Measurements from ENCODE around the gene BTBD17.

BTBD17 gene

DNA sequence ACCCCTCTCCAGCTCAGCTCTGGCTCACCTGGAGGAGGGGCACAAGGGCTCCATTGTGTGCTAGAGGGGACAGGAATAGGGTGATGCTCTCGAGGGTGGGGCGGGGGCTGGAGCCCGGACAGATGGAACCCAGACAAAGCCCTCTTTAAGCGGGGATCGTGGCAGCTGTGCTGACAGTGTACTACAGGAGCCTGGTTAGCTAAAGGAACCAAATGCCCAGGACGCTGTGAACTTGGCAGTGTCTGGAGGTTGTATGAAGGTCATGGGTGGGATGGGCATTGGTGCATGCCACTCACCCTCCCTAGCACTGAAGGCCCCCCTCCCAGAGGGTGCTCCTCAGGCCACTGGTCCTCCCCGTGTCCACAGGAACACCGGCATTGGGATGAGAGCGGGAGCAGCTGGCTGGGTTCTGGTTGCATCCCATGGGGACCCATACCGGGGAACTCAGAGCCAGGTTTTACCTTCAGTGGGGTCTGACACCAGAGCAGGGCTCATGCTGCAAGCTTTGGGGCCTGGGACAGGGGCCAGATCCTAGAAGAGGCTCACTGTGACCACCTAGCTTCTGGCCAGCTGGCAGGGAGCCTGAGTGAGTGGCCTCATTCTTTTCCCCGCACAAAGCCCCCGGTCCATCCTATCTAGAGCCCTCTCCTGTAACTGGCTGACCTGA lies 23.7 kb downstream of the BTBD17 start:
- H3K4me1 ChIP-seq: no peaks in the 10 kb centered on the region
- no peaks in the 10 kb centered on the region for H3K27me3 ChIP-seq (ENCODE audit: control insufficient read depth, insufficient read depth, low read length)
- no peak overlapping the region for H3K27ac ChIP-seq
- no peak overlapping the region for H3K9ac ChIP-seq
- H2AFZ ChIP-seq: no peak overlapping the region
- no peaks in the 10 kb centered on the region for H3K9me3 ChIP-seq (ENCODE audit: control insufficient read depth, low read length)
- H3K4me2 ChIP-seq (ENCODE audit: low read length): no peak overlapping the region
- no peak overlapping the region for H3K4me3 ChIP-seq (ENCODE audit: low read depth, low read length)
- no peaks in the 10 kb centered on the region for H3K79me2 ChIP-seq
- TF ChIP-seq, protein P1, sequence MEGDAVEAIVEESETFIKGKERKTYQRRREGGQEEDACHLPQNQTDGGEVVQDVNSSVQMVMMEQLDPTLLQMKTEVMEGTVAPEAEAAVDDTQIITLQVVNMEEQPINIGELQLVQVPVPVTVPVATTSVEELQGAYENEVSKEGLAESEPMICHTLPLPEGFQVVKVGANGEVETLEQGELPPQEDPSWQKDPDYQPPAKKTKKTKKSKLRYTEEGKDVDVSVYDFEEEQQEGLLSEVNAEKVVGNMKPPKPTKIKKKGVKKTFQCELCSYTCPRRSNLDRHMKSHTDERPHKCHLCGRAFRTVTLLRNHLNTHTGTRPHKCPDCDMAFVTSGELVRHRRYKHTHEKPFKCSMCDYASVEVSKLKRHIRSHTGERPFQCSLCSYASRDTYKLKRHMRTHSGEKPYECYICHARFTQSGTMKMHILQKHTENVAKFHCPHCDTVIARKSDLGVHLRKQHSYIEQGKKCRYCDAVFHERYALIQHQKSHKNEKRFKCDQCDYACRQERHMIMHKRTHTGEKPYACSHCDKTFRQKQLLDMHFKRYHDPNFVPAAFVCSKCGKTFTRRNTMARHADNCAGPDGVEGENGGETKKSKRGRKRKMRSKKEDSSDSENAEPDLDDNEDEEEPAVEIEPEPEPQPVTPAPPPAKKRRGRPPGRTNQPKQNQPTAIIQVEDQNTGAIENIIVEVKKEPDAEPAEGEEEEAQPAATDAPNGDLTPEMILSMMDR (IDR thresholded peaks at IDR 0.05): no peak
- no peaks in the 10 kb centered on the region for H3K36me3 ChIP-seq (ENCODE audit: control insufficient read depth, insufficient read depth, low read length)

DNA sequence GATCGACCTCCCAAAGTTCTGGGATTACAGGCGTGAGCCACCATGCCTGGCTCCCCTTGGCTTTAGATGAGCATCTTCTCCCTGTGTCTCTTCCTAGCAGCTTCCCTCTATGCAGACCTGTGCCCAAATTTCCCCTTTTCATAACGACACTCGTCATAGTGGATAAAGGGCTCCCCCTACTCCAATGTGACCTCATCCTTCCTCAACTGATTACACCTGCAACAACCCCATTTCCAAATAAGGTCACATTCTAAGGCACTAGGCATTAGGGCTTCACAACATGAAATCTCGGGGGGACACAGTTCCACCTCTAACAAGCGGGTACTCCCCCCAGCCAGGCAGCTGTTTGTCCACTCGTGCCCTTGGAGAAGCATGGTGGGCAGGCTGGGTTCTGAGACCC lies 25.4 kb downstream of the BTBD17 start:
- no peaks in the 10 kb centered on the region for H3K36me3 ChIP-seq (ENCODE audit: control insufficient read depth, insufficient read depth, low read length)
- H3K4me2 ChIP-seq (ENCODE audit: low read length): no peak overlapping the region
- H3K9me3 ChIP-seq (ENCODE audit: control insufficient read depth, low read length): no peaks in the 10 kb centered on the region
- H3K4me1 ChIP-seq: no peaks in the 10 kb centered on the region
- H2AFZ ChIP-seq: no peak overlapping the region
- no peaks in the 10 kb centered on the region for H3K27me3 ChIP-seq (ENCODE audit: control insufficient read depth, insufficient read depth, low read length)
- H3K27ac ChIP-seq: no peak overlapping the region
- H3K9ac ChIP-seq: no peak overlapping the region
- TF ChIP-seq, protein P1 (IDR thresholded peaks at IDR 0.05): no peak
- no peak overlapping the region for H3K4me3 ChIP-seq (ENCODE audit: low read depth, low read length)
- no peaks in the 10 kb centered on the region for H3K79me2 ChIP-seq

DNA sequence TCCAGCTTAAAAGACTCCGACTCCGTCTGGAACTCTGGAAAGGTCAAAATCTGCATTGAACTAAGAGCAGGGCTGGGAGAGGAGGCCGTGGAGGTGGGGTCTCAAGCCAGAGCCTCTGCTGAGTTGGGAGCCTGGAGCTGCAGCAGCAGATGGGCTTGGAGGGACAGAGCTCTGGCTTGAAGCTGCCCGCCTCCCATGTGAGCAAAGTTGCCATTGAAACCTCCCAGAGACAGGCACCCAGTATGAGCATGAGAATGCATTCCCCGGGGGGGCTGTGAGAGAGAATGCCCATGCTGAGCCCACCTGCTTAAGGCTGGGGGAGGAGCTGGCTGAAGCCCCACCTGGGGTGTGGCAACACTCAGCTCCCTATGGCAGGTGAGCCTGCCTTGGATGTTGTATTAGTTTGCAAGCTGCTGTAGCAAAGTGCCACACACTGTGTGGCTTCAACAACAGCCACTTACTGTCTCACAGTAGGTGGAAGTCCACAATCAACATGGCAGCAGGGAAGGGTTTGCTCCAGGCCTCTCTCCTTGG lies 26.1 kb downstream of the BTBD17 start:
- H3K4me3 ChIP-seq (ENCODE audit: low read depth, low read length): no peak overlapping the region
- H3K4me2 ChIP-seq (ENCODE audit: low read length): no peak overlapping the region
- H2AFZ ChIP-seq: no peak overlapping the region
- no peaks in the 10 kb centered on the region for H3K9me3 ChIP-seq (ENCODE audit: control insufficient read depth, low read length)
- H3K9ac ChIP-seq: no peak overlapping the region
- H3K27me3 ChIP-seq (ENCODE audit: control insufficient read depth, insufficient read depth, low read length): no peaks in the 10 kb centered on the region
- H3K27ac ChIP-seq: no peak overlapping the region
- H3K36me3 ChIP-seq (ENCODE audit: control insufficient read depth, insufficient read depth, low read length): no peaks in the 10 kb centered on the region
- TF ChIP-seq, protein P1 (IDR thresholded peaks at IDR 0.05): no peak
- H3K79me2 ChIP-seq: no peaks in the 10 kb centered on the region
- H3K4me1 ChIP-seq: no peaks in the 10 kb centered on the region

DNA sequence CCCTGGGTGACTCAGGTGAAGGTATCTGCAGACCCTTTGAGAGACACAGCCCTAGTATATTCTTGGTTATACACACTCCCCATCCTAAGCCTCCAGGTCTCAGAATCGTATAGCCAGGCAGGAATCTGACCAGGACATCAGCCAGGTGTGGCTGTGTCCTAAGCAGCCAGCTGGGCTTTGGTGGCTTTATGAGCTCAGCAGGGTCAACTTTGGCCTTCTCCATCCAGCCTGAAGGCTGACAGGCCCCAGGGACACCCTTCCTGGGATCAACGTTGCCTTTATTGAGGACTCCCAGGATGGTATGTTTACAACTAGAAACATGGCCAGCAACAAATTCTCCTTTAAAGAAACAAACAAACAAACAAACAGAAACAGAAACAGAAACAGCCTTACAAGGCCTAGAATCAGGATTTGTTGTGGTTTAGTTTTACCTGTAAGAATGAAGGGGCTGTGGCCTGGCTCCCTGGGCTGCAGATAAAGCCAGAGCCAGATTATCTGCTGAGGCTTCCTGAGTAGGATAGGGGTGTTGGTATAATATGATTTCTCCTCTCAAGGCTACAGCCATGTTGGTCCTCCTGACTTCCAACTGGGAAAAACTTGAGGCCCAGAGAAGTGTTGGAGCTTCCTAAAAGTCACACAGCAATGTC lies 27.2 kb downstream of the BTBD17 start:
- H3K4me3 ChIP-seq (ENCODE audit: low read depth, low read length): no peak overlapping the region
- H3K27me3 ChIP-seq (ENCODE audit: control insufficient read depth, insufficient read depth, low read length): no peaks in the 10 kb centered on the region
- H2AFZ ChIP-seq: no peak overlapping the region
- no peak overlapping the region for H3K4me2 ChIP-seq (ENCODE audit: low read length)
- H3K27ac ChIP-seq: no peak overlapping the region
- H3K9ac ChIP-seq: no peak overlapping the region
- no peaks in the 10 kb centered on the region for H3K9me3 ChIP-seq (ENCODE audit: control insufficient read depth, low read length)
- H3K4me1 ChIP-seq: no peaks in the 10 kb centered on the region
- TF ChIP-seq, protein P1 (IDR thresholded peaks at IDR 0.05): no peak
- H3K36me3 ChIP-seq (ENCODE audit: control insufficient read depth, insufficient read depth, low read length): no peaks in the 10 kb centered on the region
- H3K79me2 ChIP-seq: no peaks in the 10 kb centered on the region

Measured in parathyroid adenoma (tissue), 2 donors.